ENCODE data around the gene RBM33. TPM values are rescaled to one million over a fixed set of nuclear protein-coding genes. Genes with fewer than 3 reads are reported as not detected.
A peak's percentile ranks its signal among the peaks of the same experiment; 100 is the strongest.

The RBM33 gene
- total and polyA plus RNA-seq, 8 donors: 14.6 to 40.1 (median 32.7) TPM

DNA sequence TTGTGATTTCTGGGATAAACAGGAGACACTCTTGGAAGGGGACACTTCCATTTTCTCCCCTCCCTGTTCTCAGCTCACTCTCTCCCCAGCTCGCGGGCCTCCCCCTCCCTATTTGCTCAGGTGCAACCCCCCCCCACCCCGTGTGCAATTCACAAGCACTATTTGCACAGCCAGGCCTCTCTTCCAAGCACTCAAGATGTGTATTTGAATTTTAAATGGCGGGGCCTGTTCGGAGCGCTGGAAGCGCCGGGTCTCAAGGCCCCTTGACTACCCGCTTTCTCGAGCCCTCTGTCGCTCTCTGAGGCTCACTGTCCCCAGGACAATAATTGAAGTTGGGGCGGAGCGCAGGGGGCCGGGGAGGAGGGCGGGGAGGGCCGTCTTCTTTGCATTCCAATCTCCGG lies 160.0 kb downstream of the RBM33 start:
- TF ChIP-seq, protein P1, sequence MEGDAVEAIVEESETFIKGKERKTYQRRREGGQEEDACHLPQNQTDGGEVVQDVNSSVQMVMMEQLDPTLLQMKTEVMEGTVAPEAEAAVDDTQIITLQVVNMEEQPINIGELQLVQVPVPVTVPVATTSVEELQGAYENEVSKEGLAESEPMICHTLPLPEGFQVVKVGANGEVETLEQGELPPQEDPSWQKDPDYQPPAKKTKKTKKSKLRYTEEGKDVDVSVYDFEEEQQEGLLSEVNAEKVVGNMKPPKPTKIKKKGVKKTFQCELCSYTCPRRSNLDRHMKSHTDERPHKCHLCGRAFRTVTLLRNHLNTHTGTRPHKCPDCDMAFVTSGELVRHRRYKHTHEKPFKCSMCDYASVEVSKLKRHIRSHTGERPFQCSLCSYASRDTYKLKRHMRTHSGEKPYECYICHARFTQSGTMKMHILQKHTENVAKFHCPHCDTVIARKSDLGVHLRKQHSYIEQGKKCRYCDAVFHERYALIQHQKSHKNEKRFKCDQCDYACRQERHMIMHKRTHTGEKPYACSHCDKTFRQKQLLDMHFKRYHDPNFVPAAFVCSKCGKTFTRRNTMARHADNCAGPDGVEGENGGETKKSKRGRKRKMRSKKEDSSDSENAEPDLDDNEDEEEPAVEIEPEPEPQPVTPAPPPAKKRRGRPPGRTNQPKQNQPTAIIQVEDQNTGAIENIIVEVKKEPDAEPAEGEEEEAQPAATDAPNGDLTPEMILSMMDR (IDR thresholded peaks at IDR 0.05): no peak
- WGBS, 2 donors: 5 to 7% methylated on average over 17 of the region's 17 CpGs
- Histone ChIP-seq H3K9me3 (no peaks in the 10 kb centered on the region), H3K27me3 (peaks cover 0 to 38% (median 12%) of the 10 kb centered on the region in 4 donors), H3K27ac (no peak overlapping the region), H3K4me1 (peaks cover 0 to 28% (median 20%) of the 10 kb centered on the region in 3 donors), H3K4me3 (peak overlapping the region in 2 of 4 donors; percentile 23 to 32), H3K36me3 (no peaks in the 10 kb centered on the region)
- DNase-seq (peak in 2 of 6 donors; percentile 20 to 32), ATAC-seq (no peak), FAIRE-seq (no peak)
- intact Hi-C loops (cut with DNase I): no loop called here

- TF ChIP-seq, protein P1 (IDR thresholded peaks at IDR 0.05): peak in 3 of 4 donors; percentile 21 to 75 (median 27)
- Histone ChIP-seq H3K36me3 (no peaks in the 10 kb centered on the region), H3K27ac (no peak overlapping the region), H3K27me3 (peaks cover 0 to 42% (median 13%) of the 10 kb centered on the region in 4 donors), H3K9me3 (no peaks in the 10 kb centered on the region), H3K4me3 (peak overlapping the region in 3 of 4 donors; percentile 16 to 32 (median 26)), H3K4me1 (peaks cover 0 to 28% (median 20%) of the 10 kb centered on the region in 3 donors)
- WGBS, 2 donors: 1 to 2% methylated on average over 88 to 91 of the region's 91 CpGs
- DNase-seq: peak in 4 of 6 donors; percentile 43 to 83 (median 58)
- intact Hi-C loops (cut with DNase I): no loop called here
- FAIRE-seq: no peak
- ATAC-seq: peak; percentile 60 to 77 (median 62)
These were observed 160.7 kb downstream of the RBM33 start for GRCh38 chr7:155804897-155805825.

DNA sequence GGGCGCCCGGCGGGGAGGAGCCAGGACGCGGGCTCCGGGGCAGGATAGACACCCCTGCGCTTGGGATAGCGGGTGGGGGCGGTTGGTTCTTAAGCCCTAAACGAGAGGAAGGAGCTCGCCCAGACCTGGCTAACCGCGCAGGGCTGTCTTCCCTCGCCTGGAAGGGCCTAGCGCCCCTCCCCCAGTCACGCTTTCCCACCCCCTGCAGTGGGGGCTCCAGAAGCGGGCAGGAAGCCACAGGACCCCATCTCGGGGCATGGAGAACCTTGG lies 161.3 kb downstream of the RBM33 start:
- peak in 1 of 6 donors; percentile 71 for DNase-seq
- Histone ChIP-seq H3K4me1 (peaks cover 0 to 28% (median 20%) of the 10 kb centered on the region in 3 donors), H3K9me3 (no peaks in the 10 kb centered on the region), H3K4me3 (peak overlapping the region in 3 of 4 donors; percentile 16 to 32 (median 26)), H3K27me3 (peaks cover 0 to 48% (median 15%) of the 10 kb centered on the region in 4 donors), H3K27ac (no peak overlapping the region), H3K36me3 (no peaks in the 10 kb centered on the region)
- intact Hi-C loops (cut with DNase I): no loop called here
- ATAC-seq: no peak
- WGBS, 2 donors: 4 to 11% methylated on average over 18 of the region's 18 CpGs
- no peak for FAIRE-seq
- TF ChIP-seq, protein P1 (IDR thresholded peaks at IDR 0.05): no peak

DNA sequence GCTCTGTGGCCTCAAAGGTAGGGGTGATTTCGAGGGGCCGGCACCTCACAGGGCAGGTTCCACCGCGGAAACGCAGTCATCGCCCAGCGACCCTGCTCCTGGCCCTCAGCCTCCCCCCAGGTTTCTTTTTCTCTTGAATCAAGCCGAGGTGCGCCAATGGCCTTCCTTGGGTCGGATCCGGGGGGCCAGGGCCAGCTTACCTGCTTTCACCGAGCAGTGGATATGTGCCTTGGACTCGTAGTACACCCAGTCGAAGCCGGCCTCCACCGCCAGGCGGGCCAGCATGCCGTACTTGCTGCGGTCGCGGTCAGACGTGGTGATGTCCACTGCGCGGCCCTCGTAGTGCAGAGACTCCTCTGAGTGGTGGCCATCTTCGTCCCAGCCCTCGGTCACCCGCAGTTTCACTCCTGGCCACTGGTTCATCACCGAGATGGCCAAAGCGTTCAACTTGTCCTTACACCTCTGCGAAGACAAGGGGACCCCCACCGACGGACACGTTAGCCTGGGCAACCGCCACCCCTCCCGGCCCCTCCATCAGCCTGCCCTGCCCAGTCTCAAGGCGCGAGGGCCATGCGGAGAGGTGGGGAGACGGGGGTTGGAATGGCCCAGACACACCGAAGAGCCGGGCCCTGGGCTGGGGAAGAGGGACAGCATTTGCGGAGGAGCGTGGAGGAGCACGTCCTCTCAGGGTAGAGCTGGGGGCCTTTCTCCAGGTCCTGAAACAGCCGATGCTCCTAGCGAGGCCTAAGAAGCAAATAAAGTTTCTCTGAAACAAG lies 161.8 kb downstream of the RBM33 start:
- H3K27ac ChIP-seq: no peak overlapping the region
- TF ChIP-seq, protein P1 (IDR thresholded peaks at IDR 0.05): no peak
- peaks cover 0 to 28% (median 20%) of the 10 kb centered on the region in 3 donors for H3K4me1 ChIP-seq
- peaks cover 0 to 50% (median 15%) of the 10 kb centered on the region in 4 donors for H3K27me3 ChIP-seq
- 44 to 49% methylated on average over 47 of the region's 47 CpGs for WGBS, 2 donors
- peak overlapping the region in 1 of 4 donors; percentile 32 for H3K4me3 ChIP-seq
- no peak for FAIRE-seq
- ATAC-seq: no peak
- DNase-seq: peak in 2 of 6 donors; percentile 51 to 62
- intact Hi-C loops (cut with DNase I): no loop called here
- no peaks in the 10 kb centered on the region for H3K36me3 ChIP-seq
- no peaks in the 10 kb centered on the region for H3K9me3 ChIP-seq

All from pancreas (tissue), 10 donors.